Stomach (tissue), 9 donors: ENCODE results near the gene ST6GALNAC3. TPM values are rescaled to one million over a fixed set of nuclear protein-coding genes. Genes with fewer than 3 reads are reported as not detected.

Source experiments
- DNase-seq, 2 donors: peaks; one replicate each; pipeline versions ENCODE4 v3.0.0 to v3.0.0-alpha.2; 2013 to 2019
- H3K27ac ChIP-seq, 5 donors: fragments of 200-600 bp in 4 of 5; sonication (generic) in 4 of 5; one replicate each; pipeline ENCODE4 v1.5.1; 2013 to 2019; ENCODE audit warnings: mild to moderate bottlenecking in 1 of 5, moderate library complexity in 1 of 5
- H3K27me3 ChIP-seq, 3 donors: fragments of 200-600 bp; sonication (generic); one replicate each; pipeline ENCODE4 v1.5.1; 2017 to 2019; ENCODE audit warnings: mixed run types in 1 of 3
- H3K36me3 ChIP-seq, 4 donors: fragments of 200-600 bp; sonication (generic); 1 replicate in 3 of 4; 2 replicates in 1 of 4; pipeline ENCODE4 v1.5.1; 2016 to 2019
- H3K4me1 ChIP-seq, 4 donors: fragments of 200-600 bp; sonication (generic); one replicate each; pipeline ENCODE4 v1.5.1; 2016 to 2019
- H3K4me3 ChIP-seq, 4 donors: fragments of 200-600 bp; sonication (generic) in 3 of 4; one replicate each; pipeline ENCODE4 v1.5.1; 2016 to 2019; ENCODE audit warnings: mild to moderate bottlenecking in 1 of 4
- H3K9me3 ChIP-seq, 4 donors: fragments of 200-600 bp; sonication (generic); one replicate each; pipeline ENCODE4 v1.5.1; 2016 to 2019
- EP300 ChIP-seq: sonication (generic); formaldehyde crosslinking; IDR thresholded peaks from one replicate; pipeline ENCODE4 v1.6.1; 2017; ENCODE audit warnings: antibody characterized with exemption
- POLR2A ChIP-seq, 4 donors: fragments of 450-650 bp; IDR thresholded peaks; one replicate each; pipeline ENCODE4 v1.6.1; 2016; ENCODE audit warnings: antibody characterized with exemption in 4 of 4, control low read depth in 2 of 4, mild to moderate bottlenecking in 1 of 4, moderate library complexity in 1 of 4
- POLR2AphosphoS5 ChIP-seq, 3 donors: sonication (generic); formaldehyde crosslinking; IDR thresholded peaks; one replicate each; pipeline ENCODE4 v1.6.1; 2016; ENCODE audit warnings: antibody characterized with exemption in 3 of 3
- WGBS, 5 donors: extraction: QIAGEN DNeasy Blood & Tissue Kit in 3 of 5; methylation state at CpG; one replicate each; pipeline versions ENCODE4 v1.1.5 to v1.1.7; 2013 to 2018; 5-methylcytosine and 5-hydroxymethylcytosine counted together
- intact Hi-C: fragments of 100-400 bp; cut with DNase I; formaldehyde crosslinking; loops from one replicate; pipeline ENCODE4 v1.15.1; 2023; ENCODE audit warnings: low total_unique reads
- polyA plus RNA-seq, 3 donors: library from polyadenylated mRNA; stranded (reverse); fragments of 200-250 nt; gene quantifications; one replicate each; pipeline ENCODE4 v1.2.3, GENCODE V29; 2013
- total RNA-seq, 5 donors: library from RNA; depleted of rRNA; stranded (reverse); fragments of >200 nt; gene quantifications; one replicate each; pipeline versions ENCODE4 v1.1.0 to v1.2.3, GENCODE V29; 2014 to 2016
- TF ChIP-seq, protein P1 (sequence below), 7 experiments: fragments of 450-650 bp in 4 of 7; fragments of 200-600 bp in 3 of 7; sonication (generic) in 3 of 7; IDR thresholded peaks; one replicate each; pipeline ENCODE4 v1.5.1; 2016 to 2019; ENCODE audit warnings: antibody characterized with exemption in 7 of 7, control low read depth in 2 of 7, mild to moderate bottlenecking in 1 of 7
- donor health status: healthy with polysubstance abuse.
- donor health status: Bipolar disorder and iron deficiency.
- donor health status: healthy.

The ST6GALNAC3 gene
- total and polyA plus RNA-seq, 8 donors: under 0.01 to 21.7 (median 1.2) TPM; not detected in 1

DNA sequence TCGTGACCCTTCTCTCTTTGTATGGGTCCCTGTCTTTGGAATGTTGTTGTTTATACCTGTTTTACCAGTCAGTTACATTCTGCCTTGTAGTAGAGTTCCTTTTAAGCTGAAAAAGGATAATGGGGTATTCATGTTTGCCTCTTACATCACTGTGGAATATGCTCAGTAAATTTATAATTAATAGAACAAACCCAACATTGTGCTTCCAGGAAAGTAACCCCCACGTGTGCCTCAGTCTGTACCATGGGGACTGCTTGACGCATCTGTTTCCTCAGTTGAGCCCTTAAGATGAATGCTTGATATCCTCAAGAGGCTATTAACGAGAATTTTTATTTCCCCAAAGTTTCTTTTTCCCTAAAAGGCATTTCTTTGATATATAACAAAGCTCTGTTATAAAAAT, 73.4 kb downstream of the ST6GALNAC3 start:
- H3K4me1 ChIP-seq: peaks cover 2 to 17% (median 3%) of the 10 kb centered on the region in 4 donors
- no peak overlapping the region for H3K4me3 ChIP-seq
- DNase-seq: no peak
- H3K27me3 ChIP-seq: no peaks in the 10 kb centered on the region
- no peaks in the 10 kb centered on the region for H3K36me3 ChIP-seq
- intact Hi-C loops: loop anchor here (10.0 kb wide), 1 partner anchor 153 kb away; no protein-coding TSS in a partner anchor
- 71 to 80% (median 75%) methylated on average over 4 of the region's 4 CpGs for WGBS, 5 donors
- no peaks in the 10 kb centered on the region for H3K9me3 ChIP-seq
- no peak overlapping the region for H3K27ac ChIP-seq
- TF ChIP-seq EP300: no peak
- TF ChIP-seq, protein P1, sequence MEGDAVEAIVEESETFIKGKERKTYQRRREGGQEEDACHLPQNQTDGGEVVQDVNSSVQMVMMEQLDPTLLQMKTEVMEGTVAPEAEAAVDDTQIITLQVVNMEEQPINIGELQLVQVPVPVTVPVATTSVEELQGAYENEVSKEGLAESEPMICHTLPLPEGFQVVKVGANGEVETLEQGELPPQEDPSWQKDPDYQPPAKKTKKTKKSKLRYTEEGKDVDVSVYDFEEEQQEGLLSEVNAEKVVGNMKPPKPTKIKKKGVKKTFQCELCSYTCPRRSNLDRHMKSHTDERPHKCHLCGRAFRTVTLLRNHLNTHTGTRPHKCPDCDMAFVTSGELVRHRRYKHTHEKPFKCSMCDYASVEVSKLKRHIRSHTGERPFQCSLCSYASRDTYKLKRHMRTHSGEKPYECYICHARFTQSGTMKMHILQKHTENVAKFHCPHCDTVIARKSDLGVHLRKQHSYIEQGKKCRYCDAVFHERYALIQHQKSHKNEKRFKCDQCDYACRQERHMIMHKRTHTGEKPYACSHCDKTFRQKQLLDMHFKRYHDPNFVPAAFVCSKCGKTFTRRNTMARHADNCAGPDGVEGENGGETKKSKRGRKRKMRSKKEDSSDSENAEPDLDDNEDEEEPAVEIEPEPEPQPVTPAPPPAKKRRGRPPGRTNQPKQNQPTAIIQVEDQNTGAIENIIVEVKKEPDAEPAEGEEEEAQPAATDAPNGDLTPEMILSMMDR (IDR thresholded peaks at IDR 0.05): no peak
- TF ChIP-seq POLR2AphosphoS5 (IDR thresholded peaks at IDR 0.05): no peak
- no peak for TF ChIP-seq POLR2A (IDR thresholded peaks at IDR 0.05)

DNA sequence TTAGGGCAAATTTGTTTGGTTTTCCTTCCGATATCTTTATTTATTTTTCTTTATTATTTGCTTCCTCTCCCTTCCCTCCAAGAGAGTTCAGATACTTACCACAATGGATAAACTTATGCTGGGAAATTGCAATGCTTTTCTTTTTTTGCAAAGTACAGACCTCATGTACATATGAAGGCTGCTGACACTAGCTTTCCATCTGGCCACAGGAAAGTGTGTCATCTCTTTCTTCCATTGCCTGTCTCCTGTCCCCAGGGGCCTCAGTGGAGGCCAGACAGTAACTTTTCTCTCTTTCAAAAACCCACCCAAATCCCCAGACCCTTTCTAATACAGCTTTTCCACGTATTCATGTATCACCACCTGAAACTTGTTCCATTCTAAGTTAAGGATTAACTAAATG, 73.9 kb downstream of the ST6GALNAC3 start:
- no peaks in the 10 kb centered on the region for H3K27me3 ChIP-seq
- H3K27ac ChIP-seq: no peak overlapping the region
- peaks cover 0 to 11% (median 1%) of the 10 kb centered on the region in 4 donors for H3K4me1 ChIP-seq
- no peaks in the 10 kb centered on the region for H3K9me3 ChIP-seq
- TF ChIP-seq POLR2AphosphoS5 (IDR thresholded peaks at IDR 0.05): no peak
- no peak for TF ChIP-seq EP300
- TF ChIP-seq, protein P1 (IDR thresholded peaks at IDR 0.05): no peak
- TF ChIP-seq POLR2A (IDR thresholded peaks at IDR 0.05): no peak
- no peak for DNase-seq
- H3K4me3 ChIP-seq: no peak overlapping the region
- WGBS, 5 donors: 44 to 70% (median 49%) methylated on average over 2 of the region's 2 CpGs
- no peaks in the 10 kb centered on the region for H3K36me3 ChIP-seq
- intact Hi-C loops: loop anchor here (10.0 kb wide), 1 partner anchor 154 kb away; no protein-coding TSS in a partner anchor

DNA sequence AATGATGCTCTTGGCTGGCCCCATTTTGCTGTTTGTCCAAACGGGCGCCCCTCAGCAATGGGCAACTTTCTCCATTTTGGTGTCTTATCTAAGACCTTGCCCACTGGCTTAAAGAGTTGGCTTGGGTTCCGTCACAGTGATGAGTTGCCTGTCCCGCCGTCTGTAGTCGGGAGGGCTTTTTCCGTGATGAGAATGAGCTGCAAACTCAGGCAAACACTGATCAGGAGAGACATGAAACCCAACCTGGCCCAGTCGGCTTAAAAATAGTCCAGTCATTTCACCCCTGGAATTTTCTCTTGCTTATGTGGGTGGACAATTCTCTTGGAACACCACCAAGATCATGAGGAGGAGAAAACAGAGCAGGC, 79.3 kb downstream of the ST6GALNAC3 start:
- H3K4me3 ChIP-seq: peak overlapping the region in 1 of 4 donors; percentile 38
- DNase-seq: no peak
- intact Hi-C loops: no loop called here
- no peaks in the 10 kb centered on the region for H3K36me3 ChIP-seq
- TF ChIP-seq, protein P1 (IDR thresholded peaks at IDR 0.05): no peak
- TF ChIP-seq EP300: no peak
- TF ChIP-seq POLR2AphosphoS5 (IDR thresholded peaks at IDR 0.05): no peak
- TF ChIP-seq POLR2A (IDR thresholded peaks at IDR 0.05): no peak
- 66 to 80% (median 76%) methylated on average over 8 of the region's 8 CpGs for WGBS, 5 donors
- no peaks in the 10 kb centered on the region for H3K9me3 ChIP-seq
- peak overlapping the region in 3 of 5 donors; percentile 63 to 81 (median 71) for H3K27ac ChIP-seq
- H3K4me1 ChIP-seq: peaks cover 0 to 12% (median 9%) of the 10 kb centered on the region in 4 donors
- no peaks in the 10 kb centered on the region for H3K27me3 ChIP-seq

DNA sequence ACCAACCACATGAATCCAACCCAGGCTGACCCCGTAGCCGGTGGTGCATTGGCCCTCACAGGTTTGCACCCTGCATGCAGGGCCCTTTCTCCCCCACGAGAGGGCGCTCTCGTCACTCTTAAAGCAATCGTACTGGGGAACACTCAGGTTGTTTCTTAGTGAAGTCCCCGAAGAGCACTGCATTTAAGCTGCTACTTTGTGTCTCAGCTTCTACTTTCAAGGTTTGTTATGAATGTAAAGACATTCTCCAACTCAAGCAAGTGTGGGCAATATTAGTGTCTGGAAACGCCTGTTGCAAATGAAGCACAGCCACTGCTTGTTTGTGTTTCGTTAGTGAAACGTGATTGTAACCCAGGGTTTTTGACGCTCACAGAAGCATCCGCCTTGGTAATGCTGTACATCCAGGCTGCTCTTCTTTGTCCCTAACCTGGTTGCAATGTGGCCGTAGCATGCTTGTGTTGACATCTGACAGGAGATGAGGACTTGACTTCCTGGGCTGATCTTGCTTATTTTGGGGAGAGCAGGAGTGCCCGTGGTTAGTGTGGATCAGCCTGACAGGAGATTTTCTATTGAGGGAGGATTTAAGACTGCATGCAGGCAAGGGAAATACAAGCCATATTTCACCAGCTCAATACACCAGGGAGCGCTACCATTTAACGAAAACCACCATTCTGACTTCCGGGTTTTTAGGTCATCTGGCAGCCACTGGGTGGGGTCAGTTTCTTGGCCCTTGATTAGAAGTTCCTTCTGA, 79.8 kb downstream of the ST6GALNAC3 start:
- peak overlapping the region; percentile 38 to 47 (median 42) for H3K4me3 ChIP-seq
- TF ChIP-seq, protein P1 (IDR thresholded peaks at IDR 0.05): peak in 6 of 7 experiments; percentile 70 to 97 (median 92)
- TF ChIP-seq POLR2AphosphoS5 (IDR thresholded peaks at IDR 0.05) (peak in 1 of 3 donors; percentile 8), POLR2A (IDR thresholded peaks at IDR 0.05) (no peak), EP300 (no peak)
- peak; percentile 83 to 90 for DNase-seq
- peak overlapping the region; percentile 52 to 81 (median 63) for H3K27ac ChIP-seq
- H3K9me3 ChIP-seq: no peaks in the 10 kb centered on the region
- peaks cover 0 to 12% (median 9%) of the 10 kb centered on the region in 4 donors for H3K4me1 ChIP-seq
- WGBS, 5 donors: 5 to 9% (median 6%) methylated on average over 17 of the region's 17 CpGs
- no peaks in the 10 kb centered on the region for H3K27me3 ChIP-seq
- no peaks in the 10 kb centered on the region for H3K36me3 ChIP-seq
- intact Hi-C loops: no loop called here
